AG04449 (cell line): Measurements from ENCODE around the gene RPS28.
A peak's percentile ranks its signal among the peaks of the same experiment; 100 is the strongest.

Experiments
- CTCF ChIA-PET: fragments of 350-600 bp; formaldehyde crosslinking; extraction: SDS; loops from one replicate; lab custom pipeline; 2021; ENCODE audit warnings: antibody characterized with exemption; lab: Yijun Ruan, JAX
- POLR2A ChIA-PET: fragments of 400-600, 350-600 bp; formaldehyde crosslinking; extraction: SDS; loops from one replicate; lab custom pipeline; 2020; ENCODE audit warnings: antibody characterized with exemption, inconsistent platforms; lab: Yijun Ruan, JAX
- DNase-seq: peaks from one replicate; pipeline ENCODE4 v3.0.0-alpha.2; 2010; ENCODE audit warnings: low read depth, low spot score
- H3K4me3 ChIP-seq: 2 replicates; pipeline ENCODE4 v1.5.1; 2011; ENCODE audit warnings: low read depth, mild to moderate bottlenecking, control low read depth, low read length
- TF ChIP-seq, protein P1 (sequence below): IDR thresholded peaks from one replicate; pipeline ENCODE4 v1.5.1; 2011; ENCODE audit warnings: mild to moderate bottlenecking, moderate library complexity, low read length, control low read depth, inconsistent platforms; ENCODE audit not compliant: insufficient read depth; ENCODE audit errors: missing control alignments

The RPS28 gene

DNA sequence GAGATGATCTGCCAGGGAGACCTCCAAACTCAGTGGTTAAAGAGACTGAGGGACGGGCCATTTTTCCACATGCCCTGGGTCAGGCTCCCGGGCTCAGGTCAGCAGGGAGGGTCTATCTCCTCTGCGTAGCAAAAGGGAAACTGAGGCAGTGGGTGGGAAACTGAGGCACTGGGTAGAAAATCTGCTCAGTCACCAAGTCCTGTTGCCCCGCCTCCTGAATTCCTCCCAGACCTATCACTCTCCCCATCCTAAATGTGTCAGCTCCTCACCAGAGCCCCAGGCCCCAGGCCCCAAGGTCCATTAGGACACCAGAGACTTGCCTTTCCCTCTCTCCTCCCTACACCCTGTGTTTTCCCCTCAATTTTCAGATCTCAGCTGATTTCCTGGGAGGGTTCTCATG, 15.5 kb upstream of the RPS28 start:
- ChIA-PET POLR2A (no interaction called here), CTCF (interaction anchor here (1.1 kb wide), 1 partner anchor 15 kb away, joined by 3 read pairs; no protein-coding TSS in a partner anchor)
- no peak for DNase-seq
- no peak overlapping the region for H3K4me3 ChIP-seq
- TF ChIP-seq, protein P1, sequence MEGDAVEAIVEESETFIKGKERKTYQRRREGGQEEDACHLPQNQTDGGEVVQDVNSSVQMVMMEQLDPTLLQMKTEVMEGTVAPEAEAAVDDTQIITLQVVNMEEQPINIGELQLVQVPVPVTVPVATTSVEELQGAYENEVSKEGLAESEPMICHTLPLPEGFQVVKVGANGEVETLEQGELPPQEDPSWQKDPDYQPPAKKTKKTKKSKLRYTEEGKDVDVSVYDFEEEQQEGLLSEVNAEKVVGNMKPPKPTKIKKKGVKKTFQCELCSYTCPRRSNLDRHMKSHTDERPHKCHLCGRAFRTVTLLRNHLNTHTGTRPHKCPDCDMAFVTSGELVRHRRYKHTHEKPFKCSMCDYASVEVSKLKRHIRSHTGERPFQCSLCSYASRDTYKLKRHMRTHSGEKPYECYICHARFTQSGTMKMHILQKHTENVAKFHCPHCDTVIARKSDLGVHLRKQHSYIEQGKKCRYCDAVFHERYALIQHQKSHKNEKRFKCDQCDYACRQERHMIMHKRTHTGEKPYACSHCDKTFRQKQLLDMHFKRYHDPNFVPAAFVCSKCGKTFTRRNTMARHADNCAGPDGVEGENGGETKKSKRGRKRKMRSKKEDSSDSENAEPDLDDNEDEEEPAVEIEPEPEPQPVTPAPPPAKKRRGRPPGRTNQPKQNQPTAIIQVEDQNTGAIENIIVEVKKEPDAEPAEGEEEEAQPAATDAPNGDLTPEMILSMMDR = no peak

DNA sequence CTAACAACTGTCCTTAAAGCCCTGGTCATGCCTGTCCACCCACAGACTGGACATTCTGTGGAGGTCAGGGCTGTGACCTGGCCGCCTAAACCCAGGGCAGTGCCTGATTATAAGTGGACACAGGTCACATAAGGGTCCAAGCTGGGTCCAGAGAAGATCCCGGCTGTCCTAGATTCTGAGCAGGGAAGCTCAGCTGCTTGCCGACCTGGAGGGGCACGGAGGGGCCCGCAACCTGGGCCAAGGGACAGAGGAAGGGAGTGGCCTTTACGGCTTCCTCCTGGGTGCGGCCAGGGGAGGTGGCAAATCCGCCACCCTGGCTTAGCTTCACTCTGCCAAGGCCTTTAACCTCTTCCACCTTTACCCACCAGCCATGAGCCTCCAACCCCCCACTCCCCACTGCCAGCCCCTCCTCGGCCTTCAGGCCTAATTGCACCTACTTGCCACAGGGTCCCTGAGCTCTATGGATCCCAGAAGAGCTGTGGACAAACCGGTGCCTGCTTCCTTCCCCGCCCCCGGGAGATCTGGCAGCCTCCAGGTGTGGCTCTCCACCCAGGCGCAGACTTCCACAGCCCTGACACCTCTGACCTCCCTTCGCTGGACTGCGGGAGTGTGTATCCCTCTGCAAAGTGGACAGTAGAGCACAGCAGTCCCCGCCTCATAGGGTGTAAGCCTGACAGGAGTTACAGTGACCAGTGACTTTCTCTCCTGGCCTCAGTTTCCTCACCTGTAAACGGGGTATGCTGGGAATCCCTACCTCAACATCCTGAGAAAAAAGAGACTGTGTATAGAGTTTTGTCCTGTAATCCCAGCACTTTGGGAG, 14.9 kb upstream of the RPS28 start:
- POLR2A ChIA-PET = no interaction called here
- DNase-seq = no peak
- no peak overlapping the region for H3K4me3 ChIP-seq
- TF ChIP-seq, protein P1 = no peak
- CTCF ChIA-PET = interaction anchor here (0.6 to 1.1 kb wide), 2 partner anchors 14 to 275 kb away, joined by 3 read pairs; no protein-coding TSS in a partner anchor

DNA sequence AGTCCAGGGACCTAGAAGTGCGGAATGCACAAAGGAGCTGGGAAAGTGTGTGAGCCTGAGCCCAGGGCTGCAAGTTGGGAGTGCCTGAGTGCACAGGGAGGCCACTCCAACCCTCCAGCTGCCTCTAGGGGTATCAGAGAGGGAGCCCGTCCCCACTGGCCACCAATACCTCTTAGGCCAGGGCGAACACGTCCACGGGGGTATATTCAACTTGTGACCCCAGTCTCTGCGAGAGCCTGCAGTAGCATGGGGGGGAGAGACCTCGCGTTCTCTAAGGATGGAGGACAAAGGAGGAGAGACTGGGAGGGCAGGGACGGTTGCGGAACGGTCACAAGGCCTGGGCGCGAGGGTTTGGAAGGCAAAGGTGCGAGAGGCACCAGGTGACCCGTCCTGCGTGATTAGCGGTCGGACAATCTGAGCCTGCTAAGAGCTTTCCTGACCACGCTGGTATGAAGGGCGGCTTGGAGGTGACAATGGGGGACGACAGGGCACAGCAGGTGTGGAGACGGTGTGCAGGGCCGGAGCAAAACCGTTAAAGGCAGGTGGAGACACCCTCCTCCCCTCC, 13.8 kb upstream of the RPS28 start:
- CTCF ChIA-PET = interaction anchor here (0.6 kb wide), 1 partner anchor 274 kb away, joined by 3 read pairs; no protein-coding TSS in a partner anchor
- POLR2A ChIA-PET = no interaction called here
- peak overlapping the region; percentile 69 for H3K4me3 ChIP-seq
- no peak for DNase-seq
- TF ChIP-seq, protein P1 = no peak

DNA sequence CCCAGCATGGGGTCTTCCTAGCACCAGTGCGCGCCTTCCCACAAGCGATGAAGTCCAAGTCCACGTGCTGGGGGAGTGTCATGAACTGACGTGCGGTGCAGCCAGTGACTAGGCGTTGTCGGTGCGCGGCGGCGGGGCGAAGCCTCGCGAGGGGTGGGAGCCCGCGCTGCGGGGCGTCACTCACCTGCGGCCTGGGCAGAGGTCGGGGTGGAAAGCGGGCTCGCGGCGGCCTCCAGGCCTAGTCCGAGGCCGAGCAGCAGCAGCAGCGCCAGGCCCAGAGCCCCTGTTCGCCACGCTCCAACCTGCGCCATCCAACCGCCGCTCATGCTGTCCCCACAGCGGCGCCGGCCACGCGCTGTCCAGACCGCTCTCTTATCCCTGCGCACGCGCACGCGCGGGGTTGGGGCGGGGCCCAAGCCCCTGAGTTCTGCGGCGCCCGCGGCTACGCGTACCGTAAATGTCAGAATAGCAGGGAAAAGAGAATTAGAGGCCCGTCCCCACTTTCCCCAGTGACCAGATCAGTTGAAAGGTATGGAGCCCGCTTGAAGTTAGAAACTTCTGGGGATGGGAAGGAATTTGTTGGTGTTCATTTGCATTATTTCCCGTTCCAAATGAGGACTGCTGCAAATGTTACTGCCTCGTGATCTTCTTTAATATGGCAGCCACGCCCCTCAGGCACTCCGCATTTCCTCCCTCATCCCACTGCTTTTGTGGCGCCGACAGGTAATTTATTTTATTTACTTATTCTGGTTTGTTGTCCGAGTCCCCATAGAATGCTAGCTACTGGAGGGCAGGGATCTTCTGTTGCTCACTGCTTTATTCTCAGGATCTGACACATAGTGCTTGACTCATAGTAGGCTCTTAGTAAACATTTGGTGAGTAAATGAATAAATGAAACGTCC, 13.1 kb upstream of the RPS28 start, which contains the start of gene CD320:
TSS of gene CD320 (minus strand) at position 394 of the 902 bp plus-strand sequence. CDS start at position 326, 68 bp downstream.
- ChIA-PET CTCF (no interaction called here), POLR2A (no interaction called here)
- H3K4me3 ChIP-seq = peak within 1 kb of the TSS; percentile 69
- TF ChIP-seq, protein P1 = no peak
- DNase-seq = no peak

DNA sequence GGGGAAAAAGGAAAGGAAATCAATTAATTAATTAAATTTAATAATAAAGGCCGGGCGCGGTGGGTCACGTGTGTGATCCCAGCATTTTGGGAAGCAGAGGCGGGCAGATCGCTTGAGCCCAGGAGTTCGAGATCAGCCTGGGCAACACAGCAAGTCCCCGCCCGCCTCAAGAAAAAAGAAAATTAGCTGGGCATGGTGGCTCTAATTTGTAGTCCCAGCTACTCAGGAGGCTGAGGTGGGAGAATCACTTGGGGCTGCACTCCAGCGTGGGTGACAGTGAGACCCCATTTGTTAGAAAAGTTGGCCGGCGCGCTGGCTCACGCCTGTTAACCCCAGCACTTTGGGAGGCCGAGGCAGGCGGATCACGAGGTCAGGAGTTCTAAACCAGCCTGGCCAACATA, 12.4 kb upstream of the RPS28 start:
- CTCF ChIA-PET = no interaction called here
- DNase-seq = no peak
- TF ChIP-seq, protein P1 = no peak
- H3K4me3 ChIP-seq = no peak overlapping the region
- POLR2A ChIA-PET = no interaction called here
